Ovary (tissue), 9 donors: ENCODE results near the gene TRIM3. TPM values are rescaled to one million over a fixed set of nuclear protein-coding genes. Genes with fewer than 3 reads are reported as not detected.

ENCODE experiments used
- DNase-seq, 5 donors: peaks; one replicate each; pipeline ENCODE4 v3.0.0-alpha.2; 2019 to 2020
- H3K27ac ChIP-seq, 2 donors: fragments of 200-600 bp; one replicate each; pipeline versions ENCODE4 v1.5.1 to v1.8.0; 2019 to 2022
- H3K27me3 ChIP-seq: fragments of 200-600 bp; one replicate; pipeline ENCODE4 v1.8.0; 2022
- H3K36me3 ChIP-seq: fragments of 200-600 bp; sonication (generic); one replicate; pipeline ENCODE4 v1.5.1; 2019
- H3K4me1 ChIP-seq: one replicate; pipeline ENCODE4 v1.8.1; 2013; ENCODE audit warnings: mild to moderate bottlenecking, moderate library complexity; ENCODE audit not compliant: insufficient read depth
- H3K4me3 ChIP-seq: fragments of 200-600 bp; sonication (generic); one replicate; pipeline ENCODE4 v1.5.1; 2017
- H3K9me3 ChIP-seq, 2 donors: fragments of 200-600 bp in 1 of 2; sonication (generic) in 1 of 2; one replicate each; pipeline versions ENCODE4 v1.5.1 to v1.8.1; 2013 to 2019; ENCODE audit warnings: mild to moderate bottlenecking in 1 of 2, moderate library complexity in 1 of 2
- EP300 ChIP-seq: sonication (generic); formaldehyde crosslinking; IDR thresholded peaks from one replicate; pipeline ENCODE4 v1.6.1; 2017; ENCODE audit warnings: antibody characterized with exemption
- POLR2A ChIP-seq: fragments of 450-650 bp; IDR thresholded peaks from one replicate; pipeline ENCODE4 v1.6.1; 2017; ENCODE audit warnings: antibody characterized with exemption, mild to moderate bottlenecking, moderate library complexity
- WGBS, 3 donors: extraction: QIAGEN DNeasy Blood & Tissue Kit in 1 of 3; methylation state at CpG; one replicate each; pipeline versions ENCODE4 v1.1.5 to v1.1.7; 2013 to 2017; 5-methylcytosine and 5-hydroxymethylcytosine counted together
- intact Hi-C, 4 donors: fragments of 100-400 bp; cut with DNase I; formaldehyde crosslinking; loops; one replicate each; pipeline versions ENCODE4 v1.11.0 to v1.15.1; 2022 to 2023
- polyA plus RNA-seq, 2 donors: library from polyadenylated mRNA; stranded (reverse); fragments of 200-250 nt in 1 of 2; fragments of 350-450 nt in 1 of 2; fragmentation: Illumina TruSeq in 1 of 2; extraction: RNeasy Lipid Tissue Mini Kit (QIAGEN cat#74804) in 1 of 2; gene quantifications; one replicate each; pipeline ENCODE4 v1.2.3, GENCODE V29; 2013 to 2014
- total RNA-seq, 7 donors: library from RNA; depleted of rRNA in 2 of 7; stranded (reverse); fragments of >200 nt in 2 of 7; fragmentation: NEBNext Ultra II Directional in 3 of 7; extraction: Animal tissue kit (Norgen Biotek cat#: 25700) in 3 of 7; gene quantifications; one replicate each; pipeline versions ENCODE4 v1.1.0 to v1.2.4, GENCODE V29; 2016 to 2023
- TF ChIP-seq, protein P1 (sequence below), 3 donors: fragments of 450-650 bp in 2 of 3; fragments of 200-600 bp in 1 of 3; IDR thresholded peaks; one replicate each; pipeline versions ENCODE4 v1.5.1 to v1.8.0; 2016 to 2022; ENCODE audit warnings: antibody characterized with exemption in 3 of 3, mild to moderate bottlenecking in 1 of 3
- donor health status: DM: no; HTN: no; CAD: no; lungs with moderate emphysema.
- donor health status: DM: no; HTN: no; CAD: no.
- donor health status: Bipolar disorder and iron deficiency.
- donor health status: DM: yes; HTN: yes; CAD: no.
- donor health status: DM: no; HTN: no; CAD: no.
- donor health status: DM: yes; HTN: yes; CAD: no.

The TRIM3 gene
- total and polyA plus RNA-seq, 9 donors: 9.7 to 27.4 (median 18.4) TPM

DNA sequence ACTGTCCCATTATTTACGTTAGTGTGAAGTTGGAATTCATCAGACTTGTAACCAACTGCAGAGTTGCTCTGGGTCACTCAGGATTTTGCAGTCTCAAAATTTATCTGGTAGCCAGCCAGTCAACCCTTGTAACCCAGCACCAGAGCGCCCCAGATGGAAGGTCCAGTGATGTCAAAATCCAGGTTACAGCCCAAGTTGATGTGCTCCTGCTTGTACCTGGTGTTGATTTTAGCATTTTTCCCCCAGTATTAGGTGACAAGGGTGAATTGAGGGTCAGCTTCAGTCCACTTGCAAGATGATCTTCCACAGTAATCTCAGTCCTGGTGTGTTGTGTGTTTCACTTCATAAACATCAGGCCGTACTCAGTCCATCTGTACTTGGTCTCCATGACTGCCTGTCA, 15.1 kb upstream of the TRIM3 start:
- H3K4me1 ChIP-seq: no peaks in the 10 kb centered on the region
- H3K27ac ChIP-seq: no peak overlapping the region
- H3K27me3 ChIP-seq: no peaks in the 10 kb centered on the region
- WGBS, 3 donors: 89 to 95% (median 92%) methylated on average over 3 of the region's 3 CpGs
- no peak overlapping the region for H3K4me3 ChIP-seq
- DNase-seq: no peak
- no peaks in the 10 kb centered on the region for H3K36me3 ChIP-seq
- TF ChIP-seq EP300: no peak
- no peak for TF ChIP-seq POLR2A
- TF ChIP-seq, protein P1, sequence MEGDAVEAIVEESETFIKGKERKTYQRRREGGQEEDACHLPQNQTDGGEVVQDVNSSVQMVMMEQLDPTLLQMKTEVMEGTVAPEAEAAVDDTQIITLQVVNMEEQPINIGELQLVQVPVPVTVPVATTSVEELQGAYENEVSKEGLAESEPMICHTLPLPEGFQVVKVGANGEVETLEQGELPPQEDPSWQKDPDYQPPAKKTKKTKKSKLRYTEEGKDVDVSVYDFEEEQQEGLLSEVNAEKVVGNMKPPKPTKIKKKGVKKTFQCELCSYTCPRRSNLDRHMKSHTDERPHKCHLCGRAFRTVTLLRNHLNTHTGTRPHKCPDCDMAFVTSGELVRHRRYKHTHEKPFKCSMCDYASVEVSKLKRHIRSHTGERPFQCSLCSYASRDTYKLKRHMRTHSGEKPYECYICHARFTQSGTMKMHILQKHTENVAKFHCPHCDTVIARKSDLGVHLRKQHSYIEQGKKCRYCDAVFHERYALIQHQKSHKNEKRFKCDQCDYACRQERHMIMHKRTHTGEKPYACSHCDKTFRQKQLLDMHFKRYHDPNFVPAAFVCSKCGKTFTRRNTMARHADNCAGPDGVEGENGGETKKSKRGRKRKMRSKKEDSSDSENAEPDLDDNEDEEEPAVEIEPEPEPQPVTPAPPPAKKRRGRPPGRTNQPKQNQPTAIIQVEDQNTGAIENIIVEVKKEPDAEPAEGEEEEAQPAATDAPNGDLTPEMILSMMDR (IDR thresholded peaks at IDR 0.05): no peak
- no peaks in the 10 kb centered on the region for H3K9me3 ChIP-seq
- intact Hi-C loops: no loop called here

DNA sequence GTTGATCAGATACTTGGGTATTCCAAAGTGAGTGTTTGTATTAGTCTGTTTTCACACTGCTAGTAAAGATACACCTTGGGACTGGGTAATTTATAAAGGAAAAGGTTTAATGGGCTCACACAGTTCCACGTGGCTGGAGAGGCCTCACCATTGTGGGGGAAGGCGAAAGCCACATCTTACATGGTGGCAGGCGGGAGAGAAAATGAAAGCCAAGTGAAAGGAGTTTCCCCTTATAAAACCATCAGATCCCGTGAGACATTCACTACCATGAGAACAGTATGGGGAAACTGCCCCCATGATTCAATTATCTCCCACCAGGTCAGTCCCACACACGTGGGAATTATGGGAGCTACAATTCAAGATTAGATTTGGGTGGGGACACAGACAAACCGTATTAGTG, 14.6 kb upstream of the TRIM3 start:
- no peak overlapping the region for H3K27ac ChIP-seq
- H3K36me3 ChIP-seq: no peaks in the 10 kb centered on the region
- no peak overlapping the region for H3K4me3 ChIP-seq
- intact Hi-C loops: no loop called here
- H3K27me3 ChIP-seq: no peaks in the 10 kb centered on the region
- 83 to 89% (median 88%) methylated on average over 6 of the region's 6 CpGs for WGBS, 3 donors
- H3K9me3 ChIP-seq: no peaks in the 10 kb centered on the region
- TF ChIP-seq, protein P1 (IDR thresholded peaks at IDR 0.05): no peak
- TF ChIP-seq EP300 (no peak), POLR2A (no peak)
- no peak for DNase-seq
- H3K4me1 ChIP-seq: no peaks in the 10 kb centered on the region

DNA sequence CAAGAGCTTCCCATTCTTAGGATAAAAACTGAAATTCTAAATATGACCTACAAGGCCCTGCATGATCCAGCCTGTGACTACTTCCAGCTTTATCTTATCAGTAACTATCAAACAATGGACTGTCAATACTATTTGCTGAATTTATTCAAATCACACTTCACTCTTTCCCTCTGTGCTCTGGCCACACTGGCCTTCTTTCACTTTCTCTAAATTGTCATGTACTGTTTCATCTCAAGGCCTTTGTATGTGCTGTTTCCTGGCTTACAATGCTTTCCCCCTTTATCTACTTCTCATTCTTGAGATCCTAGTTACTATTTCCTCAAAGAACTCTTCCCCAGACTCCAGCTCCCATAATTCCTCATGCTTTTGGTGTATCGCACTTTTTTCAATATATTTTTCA, 13.2 kb upstream of the TRIM3 start:
- Histone ChIP-seq H3K9me3 (no peaks in the 10 kb centered on the region), H3K4me3 (no peak overlapping the region), H3K36me3 (no peaks in the 10 kb centered on the region), H3K27ac (no peak overlapping the region), H3K27me3 (no peaks in the 10 kb centered on the region), H3K4me1 (peaks cover 4% of the 10 kb centered on the region)
- intact Hi-C loops: no loop called here
- TF ChIP-seq POLR2A (no peak), EP300 (no peak)
- TF ChIP-seq, protein P1 (IDR thresholded peaks at IDR 0.05): no peak
- WGBS, 3 donors: 83 to 93% (median 89%) methylated on average over 1 of the region's 1 CpG
- DNase-seq: no peak

DNA sequence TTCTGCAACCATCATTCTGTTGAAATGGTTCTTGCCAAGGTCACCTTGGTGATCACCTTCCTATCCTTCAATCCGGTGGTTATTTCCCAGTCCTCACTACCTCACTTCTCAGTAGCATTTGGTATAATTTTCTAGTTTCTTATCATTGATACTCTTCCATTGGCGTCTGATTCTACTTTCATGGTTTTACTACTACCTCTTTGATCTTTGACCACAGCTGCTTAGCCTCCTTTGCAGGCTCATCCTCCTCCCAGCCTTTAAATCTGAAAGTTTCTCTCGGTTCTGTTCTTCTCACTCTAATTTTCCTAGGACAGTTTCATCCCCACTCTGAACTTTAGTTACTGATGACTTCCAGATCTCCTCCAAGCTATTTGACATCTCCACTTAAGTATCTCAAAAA, 12.5 kb upstream of the TRIM3 start:
- Histone ChIP-seq H3K9me3 (no peaks in the 10 kb centered on the region), H3K27me3 (no peaks in the 10 kb centered on the region), H3K27ac (no peak overlapping the region), H3K4me3 (no peak overlapping the region), H3K4me1 (peaks cover 5% of the 10 kb centered on the region), H3K36me3 (no peaks in the 10 kb centered on the region)
- intact Hi-C loops: no loop called here
- no peak for DNase-seq
- 71 to 86% (median 83%) methylated on average over 3 of the region's 3 CpGs for WGBS, 3 donors
- TF ChIP-seq POLR2A: no peak
- no peak for TF ChIP-seq EP300
- TF ChIP-seq, protein P1 (IDR thresholded peaks at IDR 0.05): no peak

DNA sequence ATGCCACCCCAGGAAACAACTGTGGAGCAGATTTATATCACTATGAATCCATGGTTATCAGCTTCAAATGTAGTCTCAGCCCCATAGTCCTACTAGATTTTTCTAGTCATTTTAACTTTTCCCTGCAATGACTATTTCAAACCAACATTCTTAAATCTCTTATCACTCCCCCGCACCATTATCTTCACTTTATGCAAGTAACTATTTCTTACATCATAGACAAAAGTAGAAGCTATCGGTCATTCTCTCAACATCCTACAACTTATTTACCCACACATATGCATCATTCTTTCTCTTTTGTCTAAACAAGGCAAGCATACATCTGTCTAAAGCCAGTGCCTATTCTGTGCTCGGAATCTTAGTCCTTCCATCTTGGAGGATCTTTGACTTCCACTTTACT, 11.9 kb upstream of the TRIM3 start:
- H3K4me1 ChIP-seq: peaks cover 5% of the 10 kb centered on the region
- TF ChIP-seq, protein P1 (IDR thresholded peaks at IDR 0.05): no peak
- TF ChIP-seq EP300 (no peak), POLR2A (no peak)
- H3K36me3 ChIP-seq: no peaks in the 10 kb centered on the region
- no peaks in the 10 kb centered on the region for H3K27me3 ChIP-seq
- no peak overlapping the region for H3K27ac ChIP-seq
- WGBS, 3 donors: 43 to 76% (median 74%) methylated on average over 3 of the region's 3 CpGs
- DNase-seq: no peak
- H3K9me3 ChIP-seq: no peaks in the 10 kb centered on the region
- H3K4me3 ChIP-seq: no peak overlapping the region
- intact Hi-C loops: no loop called here
